Aorta (tissue), 5 donors: ENCODE results near the gene BAZ1A. TPM values are rescaled to one million over a fixed set of nuclear protein-coding genes. Genes with fewer than 3 reads are reported as not detected.

Experiments
- ATAC-seq: fragments of 200-7000 bp; cut with Tn5 transposase; one replicate; pipeline ENCODE4 v1.9.1; 2022; ENCODE audit warnings: moderate library complexity; ENCODE audit not compliant: low FRiP score
- DNase-seq, 2 donors: peaks; one replicate each; pipeline ENCODE4 v3.0.0-alpha.2; 2020
- H3K27ac ChIP-seq, 2 donors: one replicate each; pipeline ENCODE4 v1.5.1; 2013; ENCODE audit warnings: low read length in 2 of 2, mild to moderate bottlenecking in 2 of 2, moderate library complexity in 2 of 2, control low read depth in 1 of 2, inconsistent platforms in 1 of 2, low read depth in 1 of 2
- H3K27me3 ChIP-seq, 2 donors: one replicate each; pipeline ENCODE4 v1.6.1; 2013; ENCODE audit warnings: control low read depth in 1 of 2, low read length in 1 of 2, mild to moderate bottlenecking in 1 of 2, moderate library complexity in 1 of 2; ENCODE audit not compliant: insufficient read depth in 2 of 2, control insufficient read depth in 1 of 2
- H3K36me3 ChIP-seq, 2 donors: one replicate each; pipeline ENCODE4 v1.6.1; 2013; ENCODE audit warnings: control low read depth in 1 of 2, low read length in 1 of 2, mild to moderate bottlenecking in 1 of 2; ENCODE audit not compliant: insufficient read depth in 2 of 2, control insufficient read depth in 1 of 2
- H3K4me1 ChIP-seq, 2 donors: one replicate each; pipeline ENCODE4 v1.6.1; 2013; ENCODE audit warnings: low read length in 2 of 2, control low read depth in 1 of 2, mild to moderate bottlenecking in 1 of 2, moderate library complexity in 1 of 2; ENCODE audit not compliant: insufficient read depth in 2 of 2, control insufficient read depth in 1 of 2
- H3K4me3 ChIP-seq, 2 donors: one replicate each; pipeline ENCODE4 v1.5.1; 2013; ENCODE audit warnings: low read length in 2 of 2, control low read depth in 1 of 2, mild to moderate bottlenecking in 1 of 2
- H3K9me3 ChIP-seq: one replicate; pipeline ENCODE4 v1.6.1; 2013; ENCODE audit warnings: mild to moderate bottlenecking, low read length; ENCODE audit not compliant: control insufficient read depth
- WGBS, 2 donors: extraction: QIAGEN DNeasy Blood & Tissue Kit; methylation state at CpG; one replicate each; pipeline ENCODE4 v1.1.7; 2013; 5-methylcytosine and 5-hydroxymethylcytosine counted together
- intact Hi-C, 2 donors: fragments of 100-400 bp; cut with DNase I; formaldehyde crosslinking; loops; one replicate each; pipeline versions ENCODE4 v1.14.2 to v1.15.0; 2022
- polyA plus RNA-seq, 2 donors: library from polyadenylated mRNA; stranded (reverse); fragments of 200-250 nt; gene quantifications; one replicate each; pipeline ENCODE4 v1.2.3, GENCODE V29; 2013
- total RNA-seq, 2 donors: library from RNA; stranded (reverse); fragmentation: NEBNext Ultra II Directional; extraction: Animal tissue kit (Norgen Biotek cat#: 25700); gene quantifications; one replicate each; pipeline ENCODE4 v1.2.1, GENCODE V29; 2021
- donor health status: healthy with polysubstance abuse.
- donor health status: Bipolar disorder and iron deficiency.
- donor health status: DM: no; HTN: no; CAD: no.
- donor health status: DM: no; HTN: no; CAD: no.
- donor health status: DM: yes; HTN: yes; CAD: no.

The BAZ1A gene
- total and polyA plus RNA-seq, 4 donors = 9.1 to 26.6 (median 22.1) TPM

GRCh38 chr14:34895277-34895676, 20.1 kb upstream of the BAZ1A start:
- 60 to 64% methylated on average over 3 of the region's 3 CpGs for WGBS, 2 donors
- Histone ChIP-seq H3K36me3 (no peaks in the 10 kb centered on the region), H3K4me1 (no peaks in the 10 kb centered on the region), H3K27me3 (no peaks in the 10 kb centered on the region), H3K9me3 (no peaks in the 10 kb centered on the region), H3K4me3 (no peak overlapping the region), H3K27ac (no peak overlapping the region)
- intact Hi-C loops = no loop called here
- ATAC-seq (no peak), DNase-seq (no peak)

- no peak overlapping the region for H3K4me3 ChIP-seq
- intact Hi-C loops = no loop called here
- H3K9me3 ChIP-seq = no peaks in the 10 kb centered on the region
- H3K27me3 ChIP-seq = no peaks in the 10 kb centered on the region
- no peaks in the 10 kb centered on the region for H3K4me1 ChIP-seq
- 67 to 70% methylated on average over 1 of the region's 1 CpG for WGBS, 2 donors
- H3K27ac ChIP-seq = no peak overlapping the region
- ATAC-seq = no peak
- no peaks in the 10 kb centered on the region for H3K36me3 ChIP-seq
- DNase-seq = no peak
These were observed 15.8 kb upstream of the BAZ1A start for GRCh38 chr14:34890937-34891336.

- H3K9me3 ChIP-seq = no peaks in the 10 kb centered on the region
- H3K27me3 ChIP-seq = no peaks in the 10 kb centered on the region
- no peaks in the 10 kb centered on the region for H3K4me1 ChIP-seq
- H3K27ac ChIP-seq = no peak overlapping the region
- ATAC-seq (no peak), DNase-seq (no peak)
- WGBS, 2 donors = 95% methylated on average over 2 of the region's 2 CpGs
- no peak overlapping the region for H3K4me3 ChIP-seq
- intact Hi-C loops = no loop called here
- no peaks in the 10 kb centered on the region for H3K36me3 ChIP-seq
These were observed 13.0 kb upstream of the BAZ1A start for GRCh38 chr14:34888186-34888585.

GRCh38 chr14:34883954-34884353, 8.8 kb upstream of the BAZ1A start:
- no peak overlapping the region for H3K27ac ChIP-seq
- no peaks in the 10 kb centered on the region for H3K36me3 ChIP-seq
- H3K27me3 ChIP-seq = no peaks in the 10 kb centered on the region
- ATAC-seq = no peak
- no peak for DNase-seq
- H3K4me3 ChIP-seq = no peak overlapping the region
- 95 to 97% methylated on average over 4 of the region's 4 CpGs for WGBS, 2 donors
- intact Hi-C loops = no loop called here
- H3K4me1 ChIP-seq = no peaks in the 10 kb centered on the region
- H3K9me3 ChIP-seq = no peaks in the 10 kb centered on the region

- Histone ChIP-seq H3K4me3 (peak overlapping the region; percentile 58 to 85), H3K27me3 (no peaks in the 10 kb centered on the region), H3K4me1 (no peaks in the 10 kb centered on the region), H3K36me3 (no peaks in the 10 kb centered on the region), H3K27ac (peak overlapping the region; percentile 72 to 88), H3K9me3 (no peaks in the 10 kb centered on the region)
- WGBS, 2 donors = 0% methylated on average over 45 to 85 of the region's 85 CpGs
- intact Hi-C loops = loop anchor here in 1 of 2 donors (5.0 kb wide), 1 partner anchor 108 kb away; the partner anchor contains the start of gene SRP54
- peak; percentile 52 for ATAC-seq
- peak; percentile 70 to 84 for DNase-seq
These were observed 652 bp downstream of the BAZ1A start for GRCh38 chr14:34874386-34875030.

- Histone ChIP-seq H3K27ac (peak overlapping the region; percentile 72 to 88), H3K4me1 (no peaks in the 10 kb centered on the region), H3K36me3 (no peaks in the 10 kb centered on the region), H3K4me3 (peak overlapping the region; percentile 58 to 85), H3K9me3 (no peaks in the 10 kb centered on the region), H3K27me3 (no peaks in the 10 kb centered on the region)
- peak; percentile 93 for ATAC-seq
- DNase-seq = peak; percentile 94 to 95
- intact Hi-C loops = loop anchor here (2.0 to 5.0 kb wide), 2 partner anchors 109 kb away; partner anchors contain the start of gene SRP54 (in 2 of the 2)
- 1% methylated on average over 64 to 81 of the region's 81 CpGs for WGBS, 2 donors
These were observed 1.4 kb downstream of the BAZ1A start for GRCh38 chr14:34873589-34874385.

GRCh38 chr14:34872822-34873588, 2.2 kb downstream of the BAZ1A start:
- 0 to 1% methylated on average over 19 of the region's 19 CpGs for WGBS, 2 donors
- DNase-seq (no peak), ATAC-seq (no peak)
- H3K4me3 ChIP-seq = peak overlapping the region; percentile 58 to 85
- intact Hi-C loops = loop anchor here (2.0 to 5.0 kb wide), 2 partner anchors 109 to 110 kb away; partner anchors contain the start of gene SRP54 (in 2 of the 2)
- no peaks in the 10 kb centered on the region for H3K27me3 ChIP-seq
- H3K36me3 ChIP-seq = no peaks in the 10 kb centered on the region
- no peaks in the 10 kb centered on the region for H3K9me3 ChIP-seq
- no peaks in the 10 kb centered on the region for H3K4me1 ChIP-seq
- peak overlapping the region; percentile 72 to 73 for H3K27ac ChIP-seq

- no peak overlapping the region for H3K4me3 ChIP-seq
- no peak overlapping the region for H3K27ac ChIP-seq
- 93 to 97% methylated on average over 5 of the region's 5 CpGs for WGBS, 2 donors
- H3K36me3 ChIP-seq = no peaks in the 10 kb centered on the region
- DNase-seq = no peak
- peaks cover 0 to 1% of the 10 kb centered on the region in 2 donors for H3K4me1 ChIP-seq
- H3K9me3 ChIP-seq = no peaks in the 10 kb centered on the region
- no peaks in the 10 kb centered on the region for H3K27me3 ChIP-seq
- ATAC-seq = no peak
- intact Hi-C loops = no loop called here
These were observed 8.0 kb downstream of the BAZ1A start for GRCh38 chr14:34867199-34867598.
